ENCODE results near the gene RPTOR. TPM values are rescaled to one million over a fixed set of nuclear protein-coding genes. Genes with fewer than 3 reads are reported as not detected.

RPTOR gene
- total RNA-seq, 4 donors from 2014 or later: 19.0 to 48.3 (median 27.3) TPM

GRCh38 chr17:80866050-80866793 lies 321.6 kb downstream of the RPTOR start:
- Histone ChIP-seq H3K36me3 (no peaks in the 10 kb centered on the region), H3K9me3 (no peaks in the 10 kb centered on the region), H3K4me3 (no peak overlapping the region), H3K27me3 (no peaks in the 10 kb centered on the region), H3K4me1 (no peaks in the 10 kb centered on the region), H3K27ac (no peak overlapping the region)
- intact Hi-C loops (cut with DNase I; ENCODE audit: low total_unique reads): loop anchor here (10.0 kb wide), 1 partner anchor 99 kb away; no protein-coding TSS in a partner anchor
- TF ChIP-seq, protein P1, sequence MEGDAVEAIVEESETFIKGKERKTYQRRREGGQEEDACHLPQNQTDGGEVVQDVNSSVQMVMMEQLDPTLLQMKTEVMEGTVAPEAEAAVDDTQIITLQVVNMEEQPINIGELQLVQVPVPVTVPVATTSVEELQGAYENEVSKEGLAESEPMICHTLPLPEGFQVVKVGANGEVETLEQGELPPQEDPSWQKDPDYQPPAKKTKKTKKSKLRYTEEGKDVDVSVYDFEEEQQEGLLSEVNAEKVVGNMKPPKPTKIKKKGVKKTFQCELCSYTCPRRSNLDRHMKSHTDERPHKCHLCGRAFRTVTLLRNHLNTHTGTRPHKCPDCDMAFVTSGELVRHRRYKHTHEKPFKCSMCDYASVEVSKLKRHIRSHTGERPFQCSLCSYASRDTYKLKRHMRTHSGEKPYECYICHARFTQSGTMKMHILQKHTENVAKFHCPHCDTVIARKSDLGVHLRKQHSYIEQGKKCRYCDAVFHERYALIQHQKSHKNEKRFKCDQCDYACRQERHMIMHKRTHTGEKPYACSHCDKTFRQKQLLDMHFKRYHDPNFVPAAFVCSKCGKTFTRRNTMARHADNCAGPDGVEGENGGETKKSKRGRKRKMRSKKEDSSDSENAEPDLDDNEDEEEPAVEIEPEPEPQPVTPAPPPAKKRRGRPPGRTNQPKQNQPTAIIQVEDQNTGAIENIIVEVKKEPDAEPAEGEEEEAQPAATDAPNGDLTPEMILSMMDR (IDR thresholded peaks at IDR 0.05): peak; percentile 64 to 73 (median 70)
- TF ChIP-seq POLR2A (IDR thresholded peaks at IDR 0.05): no peak
- DNase-seq: peak; percentile 70 to 81

GRCh38 chr17:80868022-80868609 lies 323.5 kb downstream of the RPTOR start:
- no peaks in the 10 kb centered on the region for H3K9me3 ChIP-seq
- no peaks in the 10 kb centered on the region for H3K36me3 ChIP-seq
- no peak for TF ChIP-seq POLR2A (IDR thresholded peaks at IDR 0.05)
- TF ChIP-seq, protein P1 (IDR thresholded peaks at IDR 0.05): no peak
- no peak overlapping the region for H3K27ac ChIP-seq
- H3K4me1 ChIP-seq: no peaks in the 10 kb centered on the region
- intact Hi-C loops (cut with DNase I; ENCODE audit: low total_unique reads): loop anchor here (10.0 kb wide), 1 partner anchor 97 kb away; no protein-coding TSS in a partner anchor
- no peaks in the 10 kb centered on the region for H3K27me3 ChIP-seq
- no peak for DNase-seq
- no peak overlapping the region for H3K4me3 ChIP-seq

DNA sequence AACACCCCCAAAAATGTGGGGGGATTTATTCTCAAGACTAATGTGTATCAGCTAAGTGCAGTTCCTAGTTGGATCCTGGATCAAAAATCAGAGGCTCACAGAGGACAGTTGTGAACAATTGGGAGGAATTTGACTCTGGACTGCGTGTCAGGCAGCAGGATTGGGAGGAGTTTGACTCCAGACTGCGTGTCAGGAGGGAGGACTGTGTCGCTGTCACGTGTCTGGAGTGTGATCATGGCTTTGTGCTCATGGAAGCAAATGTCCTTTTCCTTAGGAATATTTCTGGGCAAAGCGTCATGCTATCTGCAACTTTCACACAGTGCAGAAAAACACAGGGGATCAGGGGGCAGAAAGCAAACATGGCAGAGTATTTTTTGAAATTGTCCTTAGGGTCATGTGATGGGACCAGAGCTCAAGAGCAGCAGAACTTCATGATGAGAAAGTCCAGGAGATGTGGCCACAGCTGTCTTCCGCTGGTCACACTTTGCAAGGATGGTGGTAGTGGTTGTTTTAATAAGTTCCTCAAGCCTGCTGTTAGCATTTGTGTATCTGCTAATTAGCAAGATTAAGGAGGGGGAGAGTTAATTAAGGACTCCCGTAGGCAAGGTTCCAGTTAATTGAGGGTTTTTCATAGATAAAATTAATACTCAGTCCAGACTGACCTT lies 325.0 kb downstream of the RPTOR start:
- no peak for DNase-seq
- Histone ChIP-seq H3K27me3 (no peaks in the 10 kb centered on the region), H3K4me3 (no peak overlapping the region), H3K36me3 (no peaks in the 10 kb centered on the region), H3K27ac (no peak overlapping the region), H3K9me3 (no peaks in the 10 kb centered on the region), H3K4me1 (no peaks in the 10 kb centered on the region)
- TF ChIP-seq POLR2A (IDR thresholded peaks at IDR 0.05): no peak
- TF ChIP-seq, protein P1 (IDR thresholded peaks at IDR 0.05): no peak
- intact Hi-C loops (cut with DNase I; ENCODE audit: low total_unique reads): loop anchor here (10.0 kb wide), 1 partner anchor 95 kb away; no protein-coding TSS in a partner anchor

GRCh38 chr17:80870401-80870800 lies 325.8 kb downstream of the RPTOR start:
- H3K4me1 ChIP-seq: no peaks in the 10 kb centered on the region
- H3K9me3 ChIP-seq: no peaks in the 10 kb centered on the region
- TF ChIP-seq, protein P1 (IDR thresholded peaks at IDR 0.05): no peak
- no peak for TF ChIP-seq POLR2A (IDR thresholded peaks at IDR 0.05)
- no peak for DNase-seq
- H3K27ac ChIP-seq: no peak overlapping the region
- no peaks in the 10 kb centered on the region for H3K36me3 ChIP-seq
- H3K27me3 ChIP-seq: no peaks in the 10 kb centered on the region
- intact Hi-C loops (cut with DNase I; ENCODE audit: low total_unique reads): no loop called here
- no peak overlapping the region for H3K4me3 ChIP-seq

DNA sequence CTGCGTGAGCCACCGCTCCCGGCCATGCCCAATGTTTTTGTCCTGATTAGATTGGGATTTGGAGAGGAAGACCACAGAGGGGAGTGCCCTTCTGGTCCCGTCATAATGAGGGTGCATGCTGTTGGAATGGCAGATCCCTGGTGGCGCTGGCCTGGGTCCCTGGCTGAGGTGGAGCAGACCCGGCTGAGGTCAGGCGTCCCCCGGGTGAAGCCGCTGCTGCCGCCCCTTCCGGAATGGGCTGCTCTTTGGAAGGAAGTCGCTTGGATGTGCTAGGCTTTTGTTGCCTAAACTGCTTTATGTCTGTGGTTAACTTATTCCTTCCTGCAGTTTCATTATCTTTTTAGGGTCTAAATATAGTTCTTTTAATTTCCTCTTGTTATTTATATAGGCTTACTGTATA lies 326.7 kb downstream of the RPTOR start:
- H3K4me1 ChIP-seq: no peaks in the 10 kb centered on the region
- TF ChIP-seq, protein P1 (IDR thresholded peaks at IDR 0.05): no peak
- no peak for TF ChIP-seq POLR2A (IDR thresholded peaks at IDR 0.05)
- H3K9me3 ChIP-seq: no peaks in the 10 kb centered on the region
- H3K4me3 ChIP-seq: no peak overlapping the region
- intact Hi-C loops (cut with DNase I; ENCODE audit: low total_unique reads): no loop called here
- H3K27me3 ChIP-seq: no peaks in the 10 kb centered on the region
- no peak overlapping the region for H3K27ac ChIP-seq
- no peak for DNase-seq
- H3K36me3 ChIP-seq: no peaks in the 10 kb centered on the region
